Activated T-cell treated with anti-CD3 and anti-CD28 coated beads, Interleukin-2, amount 50 U/mL, for 72 hours (primary cell): ENCODE data around the gene PARP1. TPM values are rescaled to one million over a fixed set of nuclear protein-coding genes. Genes with fewer than 3 reads are reported as not detected.

ENCODE experiments used
- ATAC-seq, 2 donors: fragments of 150-1000 bp; cut with Tn5 transposase; replicated peaks in 1 of 2; 2 replicates each; pipeline ENCODE4 v1.10.0; 2021; ENCODE audit warnings: moderate library complexity in 2 of 2, mild to moderate bottlenecking in 1 of 2
- DNase-seq, 2 donors: peaks; one replicate each; pipeline ENCODE4 v3.0.0; 2021 to 2022; ENCODE audit warnings: mixed read lengths in 1 of 2
- H3K27ac Mint-ChIP-seq: one replicate; pipeline ENCODE4 v1.8.0; 2022; ENCODE audit warnings: mild to moderate bottlenecking, moderate library complexity, mixed read lengths
- H3K27me3 Mint-ChIP-seq: one replicate; pipeline ENCODE4 v1.8.0; 2022; ENCODE audit warnings: low read depth, mixed read lengths
- H3K36me3 Mint-ChIP-seq, 2 donors: one replicate each; pipeline ENCODE4 v1.8.0; 2022; ENCODE audit warnings: mixed read lengths in 2 of 2, mild to moderate bottlenecking in 1 of 2; ENCODE audit not compliant: insufficient read depth in 2 of 2
- H3K4me1 Mint-ChIP-seq: one replicate; pipeline ENCODE4 v1.8.0; 2022; ENCODE audit warnings: low read depth, mixed read lengths
- H3K4me3 Mint-ChIP-seq, 2 donors: one replicate each; pipeline ENCODE4 v1.8.0; 2022; ENCODE audit warnings: mild to moderate bottlenecking in 2 of 2, mixed read lengths in 2 of 2, moderate library complexity in 2 of 2
- H3K9me3 Mint-ChIP-seq, 2 donors: one replicate each; pipeline ENCODE4 v1.8.0; 2022; ENCODE audit warnings: mixed read lengths in 2 of 2
- total RNA-seq, 2 donors: library from RNA; stranded (reverse); gene quantifications; one replicate each; pipeline ENCODE4 v1.2.3, GENCODE V29; 2022

The PARP1 gene
- total RNA-seq, 2 donors from 2014 or later, result 161 to 184 TPM

- Mint-ChIP-seq H3K9me3 (no peaks in the 10 kb centered on the region), H3K4me1 (peaks cover 10% of the 10 kb centered on the region), H3K27ac (peak overlapping the region; percentile 6), H3K4me3 (peak overlapping the region; percentile 73 to 75), H3K27me3 (no peaks in the 10 kb centered on the region), H3K36me3 (no peaks in the 10 kb centered on the region)
- peak; percentile 37 to 40 for DNase-seq
- peak; percentile 72 to 73 for ATAC-seq
Measured at GRCh38 chr1:226425431-226426031, 17.6 kb upstream of the PARP1 start.

GRCh38 chr1:226425004-226425378 is 17.1 kb upstream of the PARP1 start:
- Mint-ChIP-seq H3K27ac (no peak overlapping the region), H3K27me3 (no peaks in the 10 kb centered on the region), H3K36me3 (no peaks in the 10 kb centered on the region), H3K9me3 (no peaks in the 10 kb centered on the region), H3K4me3 (no peak overlapping the region), H3K4me1 (peaks cover 10% of the 10 kb centered on the region)
- ATAC-seq (peak; percentile 23 to 34), DNase-seq (no peak)

GRCh38 chr1:226424221-226425003 is 16.5 kb upstream of the PARP1 start:
- peaks cover 10% of the 10 kb centered on the region for H3K4me1 Mint-ChIP-seq
- no peaks in the 10 kb centered on the region for H3K36me3 Mint-ChIP-seq
- ATAC-seq, result peak; percentile 61 to 64
- DNase-seq, result peak in 1 of 2 donors; percentile 10
- no peaks in the 10 kb centered on the region for H3K9me3 Mint-ChIP-seq
- H3K27ac Mint-ChIP-seq, result no peak overlapping the region
- no peak overlapping the region for H3K4me3 Mint-ChIP-seq
- peaks cover 3% of the 10 kb centered on the region for H3K27me3 Mint-ChIP-seq

GRCh38 chr1:226422478-226422877 is 14.6 kb upstream of the PARP1 start:
- no peak for DNase-seq
- Mint-ChIP-seq H3K4me1 (peaks cover 7% of the 10 kb centered on the region), H3K4me3 (no peak overlapping the region), H3K27ac (no peak overlapping the region), H3K27me3 (peaks cover 5% of the 10 kb centered on the region), H3K36me3 (no peaks in the 10 kb centered on the region), H3K9me3 (no peaks in the 10 kb centered on the region)
- ATAC-seq, result no peak

- H3K4me1 Mint-ChIP-seq, result peaks cover 7% of the 10 kb centered on the region
- H3K36me3 Mint-ChIP-seq, result no peaks in the 10 kb centered on the region
- ATAC-seq (no peak), DNase-seq (no peak)
- H3K27ac Mint-ChIP-seq, result no peak overlapping the region
- peaks cover 5% of the 10 kb centered on the region for H3K27me3 Mint-ChIP-seq
- no peaks in the 10 kb centered on the region for H3K9me3 Mint-ChIP-seq
- H3K4me3 Mint-ChIP-seq, result no peak overlapping the region
Measured at GRCh38 chr1:226420897-226421296, 13.0 kb upstream of the PARP1 start.

GRCh38 chr1:226420328-226420727 is 12.4 kb upstream of the PARP1 start:
- H3K4me3 Mint-ChIP-seq, result no peak overlapping the region
- ATAC-seq (no peak), DNase-seq (no peak)
- H3K4me1 Mint-ChIP-seq, result peaks cover 7% of the 10 kb centered on the region
- peaks cover 5% of the 10 kb centered on the region for H3K27me3 Mint-ChIP-seq
- H3K9me3 Mint-ChIP-seq, result no peaks in the 10 kb centered on the region
- no peaks in the 10 kb centered on the region for H3K36me3 Mint-ChIP-seq
- H3K27ac Mint-ChIP-seq, result no peak overlapping the region

GRCh38 chr1:226419284-226420029 is 11.6 kb upstream of the PARP1 start:
- no peak for DNase-seq
- Mint-ChIP-seq H3K4me1 (peaks cover 7% of the 10 kb centered on the region), H3K27me3 (peaks cover 5% of the 10 kb centered on the region), H3K9me3 (no peaks in the 10 kb centered on the region), H3K27ac (no peak overlapping the region), H3K36me3 (no peaks in the 10 kb centered on the region), H3K4me3 (no peak overlapping the region)
- ATAC-seq, result no peak

GRCh38 chr1:226417830-226418546 is 10.1 kb upstream of the PARP1 start:
- Mint-ChIP-seq H3K4me3 (no peak overlapping the region), H3K27me3 (peaks cover 5% of the 10 kb centered on the region), H3K9me3 (no peaks in the 10 kb centered on the region), H3K36me3 (no peaks in the 10 kb centered on the region), H3K4me1 (peaks cover 7% of the 10 kb centered on the region), H3K27ac (no peak overlapping the region)
- DNase-seq (no peak), ATAC-seq (no peak)

- H3K27me3 Mint-ChIP-seq, result peaks cover 5% of the 10 kb centered on the region
- ATAC-seq (no peak), DNase-seq (no peak)
- no peaks in the 10 kb centered on the region for H3K36me3 Mint-ChIP-seq
- peaks cover 7% of the 10 kb centered on the region for H3K4me1 Mint-ChIP-seq
- H3K9me3 Mint-ChIP-seq, result no peaks in the 10 kb centered on the region
- H3K27ac Mint-ChIP-seq, result no peak overlapping the region
- H3K4me3 Mint-ChIP-seq, result no peak overlapping the region
Measured at GRCh38 chr1:226417350-226417749, 9.5 kb upstream of the PARP1 start.

GRCh38 chr1:226414098-226414698 is 6.3 kb upstream of the PARP1 start:
- Mint-ChIP-seq H3K27ac (no peak overlapping the region), H3K4me3 (no peak overlapping the region), H3K36me3 (no peaks in the 10 kb centered on the region), H3K9me3 (peaks cover 0 to 3% of the 10 kb centered on the region in 2 donors), H3K27me3 (no peaks in the 10 kb centered on the region), H3K4me1 (peaks cover 7% of the 10 kb centered on the region)
- no peak for DNase-seq
- no peak for ATAC-seq

- H3K9me3 Mint-ChIP-seq, result peaks cover 0 to 3% of the 10 kb centered on the region in 2 donors
- H3K27me3 Mint-ChIP-seq, result no peaks in the 10 kb centered on the region
- DNase-seq (no peak), ATAC-seq (no peak)
- H3K4me3 Mint-ChIP-seq, result no peak overlapping the region
- no peak overlapping the region for H3K27ac Mint-ChIP-seq
- peaks cover 9% of the 10 kb centered on the region for H3K4me1 Mint-ChIP-seq
- peaks cover 4 to 5% of the 10 kb centered on the region in 2 donors for H3K36me3 Mint-ChIP-seq
Measured at GRCh38 chr1:226411619-226412018, 3.7 kb upstream of the PARP1 start.

- H3K27me3 Mint-ChIP-seq, result no peaks in the 10 kb centered on the region
- no peak for ATAC-seq
- H3K4me3 Mint-ChIP-seq, result no peak overlapping the region
- H3K9me3 Mint-ChIP-seq, result peaks cover 0 to 3% of the 10 kb centered on the region in 2 donors
- H3K36me3 Mint-ChIP-seq, result peaks cover 5 to 6% of the 10 kb centered on the region in 2 donors
- peaks cover 16% of the 10 kb centered on the region for H3K4me1 Mint-ChIP-seq
- no peak for DNase-seq
- no peak overlapping the region for H3K27ac Mint-ChIP-seq
Measured at GRCh38 chr1:226410958-226411357, 3.1 kb upstream of the PARP1 start.
